HEK293 (cell line): ENCODE data around the gene CD3D.
"Not testable (repeated sequence)": the region's sequence is repeated elsewhere in the genome, so short reads cannot be mapped to it uniquely, and the experiment has no call there.

Experiments used
- CTCF ChIA-PET: fragments of 350-600 bp; formaldehyde crosslinking; extraction: SDS; loops from one replicate; lab custom pipeline; 2021; ENCODE audit warnings: antibody characterized with exemption; lab: Yijun Ruan, JAX
- POLR2A ChIA-PET: fragments of 300-600 bp; formaldehyde crosslinking; extraction: SDS; loops from one replicate; lab custom pipeline; 2020; ENCODE audit warnings: antibody characterized with exemption, inconsistent platforms; lab: Yijun Ruan, JAX
- H3K27ac ChIP-seq: fragments of 200-500 bp; sonication (Bioruptor generic); 2 replicates; pipeline ENCODE4 v1.5.1; 2014; ENCODE audit warnings: low read depth, low read length, control low read depth, inconsistent platforms; ENCODE audit errors: extremely low read depth
- H3K36me3 ChIP-seq, 2 experiments: fragments of 200-500 bp in 1 of 2; sonication (Bioruptor generic) in 1 of 2; 1 replicate in 1 of 2; 2 replicates in 1 of 2; pipeline ENCODE4 v1.5.1; 2014 to 2017; ENCODE audit warnings: inconsistent platforms in 2 of 2, low read length in 2 of 2; ENCODE audit not compliant: control insufficient read depth in 2 of 2, insufficient read depth in 1 of 2
- H3K4me1 ChIP-seq: fragments of 200-500 bp; sonication (Bioruptor generic); 2 replicates; pipeline ENCODE4 v1.5.1; 2014; ENCODE audit warnings: mild to moderate bottlenecking, low read length, inconsistent platforms; ENCODE audit not compliant: control insufficient read depth, insufficient read depth
- H3K4me3 ChIP-seq: 2 replicates; pipeline ENCODE4 v1.5.1; 2011; ENCODE audit warnings: low read depth, mild to moderate bottlenecking, control low read depth, low read length, moderate library complexity
- H3K9me3 ChIP-seq: fragments of 200-500 bp; sonication (Bioruptor generic); 2 replicates; pipeline ENCODE4 v1.5.1; 2014; ENCODE audit warnings: low read depth, low read length, inconsistent platforms; ENCODE audit not compliant: control insufficient read depth, insufficient read depth
- AEBP2 ChIP-seq: fragments of 450-650 bp; formaldehyde crosslinking; IDR thresholded peaks from 2 replicates; pipeline ENCODE4 v1.5.1; 2016; ENCODE audit warnings: missing biosample characterization, missing genetic modification characterization, borderline replicate concordance
- ELK4 ChIP-seq: IDR thresholded peaks from 2 replicates; pipeline ENCODE4 v1.6.1; 2011; ENCODE audit warnings: mild to moderate bottlenecking, low read depth, low read length, borderline replicate concordance
- GLIS2 ChIP-seq: fragments of 450-650 bp; formaldehyde crosslinking; IDR thresholded peaks from 2 replicates; pipeline ENCODE4 v1.5.1; 2016; ENCODE audit warnings: missing biosample characterization, missing genetic modification characterization
- MYNN ChIP-seq: fragments of 450-650 bp; formaldehyde crosslinking; IDR thresholded peaks from 2 replicates; pipeline ENCODE4 v1.5.1; 2016; ENCODE audit warnings: missing biosample characterization, missing genetic modification characterization, borderline replicate concordance
- MZF1 ChIP-seq: fragments of 450-650 bp; formaldehyde crosslinking; IDR thresholded peaks from 2 replicates; pipeline ENCODE4 v1.5.1; 2017; ENCODE audit warnings: missing biosample characterization, missing genetic modification characterization, borderline replicate concordance
- OVOL3 ChIP-seq: fragments of 450-650 bp; formaldehyde crosslinking; IDR thresholded peaks from 2 replicates; pipeline ENCODE4 v1.5.1; 2016; ENCODE audit warnings: missing biosample characterization, missing genetic modification characterization
- ZBTB6 ChIP-seq: fragments of 450-650 bp; formaldehyde crosslinking; IDR thresholded peaks from 2 replicates; pipeline ENCODE4 v1.5.1; 2017; ENCODE audit warnings: missing biosample characterization, missing genetic modification characterization
- ZIC2 ChIP-seq: fragments of 450-650 bp; formaldehyde crosslinking; IDR thresholded peaks from 2 replicates; pipeline ENCODE4 v1.5.1; 2016; ENCODE audit warnings: missing biosample characterization, missing genetic modification characterization
- ZNF133 ChIP-seq: fragments of 450-650 bp; formaldehyde crosslinking; IDR thresholded peaks from 2 replicates; pipeline ENCODE4 v1.5.1; 2016; ENCODE audit warnings: missing biosample characterization, missing genetic modification characterization
- ZNF146 ChIP-seq: fragments of 450-650 bp; formaldehyde crosslinking; IDR thresholded peaks from 2 replicates; pipeline ENCODE4 v1.5.1; 2016; ENCODE audit warnings: missing biosample characterization, missing genetic modification characterization
- ZNF175 ChIP-seq: fragments of 450-650 bp; formaldehyde crosslinking; IDR thresholded peaks from 2 replicates; pipeline ENCODE4 v1.5.1; 2016; ENCODE audit warnings: missing biosample characterization, missing genetic modification characterization
- ZNF341 ChIP-seq: fragments of 450-650 bp; formaldehyde crosslinking; IDR thresholded peaks from 2 replicates; pipeline ENCODE4; 2016; ENCODE audit warnings: low read depth, missing biosample characterization, missing genetic modification characterization
- ZNF37A ChIP-seq: fragments of 450-650 bp; IDR thresholded peaks from 2 replicates; pipeline ENCODE4 v1.5.1; 2018; ENCODE audit warnings: missing biosample characterization, missing genetic modification characterization
- ZNF426 ChIP-seq: fragments of 450-650 bp; formaldehyde crosslinking; IDR thresholded peaks from 2 replicates; pipeline ENCODE4 v1.5.1; 2017; ENCODE audit warnings: missing biosample characterization, missing genetic modification characterization, mild to moderate bottlenecking, inconsistent platforms, moderate library complexity
- ZNF561 ChIP-seq: fragments of 450-650 bp; IDR thresholded peaks from 2 replicates; pipeline ENCODE4 v1.5.1; 2018; ENCODE audit warnings: missing biosample characterization, missing genetic modification characterization, borderline replicate concordance
- ZNF571 ChIP-seq: fragments of 450-650 bp; formaldehyde crosslinking; IDR thresholded peaks from 2 replicates; pipeline ENCODE4 v1.5.0; 2017; ENCODE audit warnings: missing biosample characterization, missing genetic modification characterization
- ZNF621 ChIP-seq: fragments of 450-650 bp; formaldehyde crosslinking; IDR thresholded peaks from 2 replicates; pipeline ENCODE4 v1.5.1; 2017; ENCODE audit warnings: missing biosample characterization, missing genetic modification characterization
- ZNF623 ChIP-seq: fragments of 450-650 bp; formaldehyde crosslinking; IDR thresholded peaks from 2 replicates; pipeline ENCODE4 v1.5.1; 2016; ENCODE audit warnings: missing biosample characterization, missing genetic modification characterization
- ZNF707 ChIP-seq: fragments of 450-650 bp; formaldehyde crosslinking; IDR thresholded peaks from 2 replicates; pipeline ENCODE4 v1.5.1; 2016; ENCODE audit warnings: missing biosample characterization, missing genetic modification characterization
- ZSCAN18 ChIP-seq: fragments of 450-650 bp; formaldehyde crosslinking; IDR thresholded peaks from 2 replicates; pipeline ENCODE4 v1.5.1; 2016; ENCODE audit warnings: missing biosample characterization, missing genetic modification characterization

Gene CD3D

GRCh38 chr11:118310781-118311485 is 31.6 kb downstream of the CD3D start:
- peaks cover 3% of the 10 kb centered on the region; the same call in 1 of the 2 replicates for H3K4me1 ChIP-seq
- CTCF ChIA-PET, result interaction anchor here (0.7 to 1.4 kb wide), 6 partner anchors 9 to 174 kb away, joined by 3 to 5 read pairs (median 4); no protein-coding TSS in a partner anchor
- POLR2A ChIA-PET, result no interaction called here

GRCh38 chr11:118310271-118310670 is 32.2 kb downstream of the CD3D start:
- no peaks in the 10 kb centered on the region for H3K9me3 ChIP-seq
- CTCF ChIA-PET, result interaction anchor here (1.4 to 1.6 kb wide), 2 partner anchors 8 to 14 kb away, joined by 4 to 5 read pairs; no protein-coding TSS in a partner anchor
- H3K27ac ChIP-seq, result no peak overlapping the region
- H3K4me1 ChIP-seq, result no peaks in the 10 kb centered on the region
- TF ChIP-seq ZNF146, result peak; percentile 90
- no peak for TF ChIP-seq ELK4
- POLR2A ChIA-PET, result interaction anchor here (0.6 kb wide), 1 partner anchor 25 kb away, joined by 5 read pairs; no protein-coding TSS in a partner anchor
- H3K36me3 ChIP-seq, result no peaks in the 10 kb centered on the region
- H3K4me3 ChIP-seq, result no peak overlapping the region

More at GRCh38 chr11:118310781-118311485, 31.6 kb downstream of the CD3D start:
- H3K27ac ChIP-seq, result no peak overlapping the region
- TF ChIP-seq AEBP2 (tag by site-specific recombination), result no peak
- TF ChIP-seq ZNF341 (tag by site-specific recombination), result no peak
- TF ChIP-seq ZNF175 (tag by site-specific recombination), result no peak
- TF ChIP-seq ZNF571 (tag by site-specific recombination), result no peak
- no peak for TF ChIP-seq ZNF37A (tag by site-specific recombination)
- TF ChIP-seq, all 188 proteins: peak for 0
- H3K36me3 ChIP-seq, result no peaks in the 10 kb centered on the region
- no peaks in the 10 kb centered on the region for H3K9me3 ChIP-seq
- no peak overlapping the region for H3K4me3 ChIP-seq

GRCh38 chr11:118308995-118309528 is 33.4 kb downstream of the CD3D start:
- H3K9me3 ChIP-seq, H3K4me3 ChIP-seq, H3K36me3 ChIP-seq, POLR2A ChIA-PET, H3K27ac ChIP-seq, H3K4me1 ChIP-seq: not testable (repeated sequence)
- CTCF ChIA-PET, result interaction anchor here (0.7 to 1.6 kb wide), 4 partner anchors 13 to 138 kb away, joined by 3 to 6 read pairs (median 4); no protein-coding TSS in a partner anchor

- Histone ChIP-seq H3K9me3 (no peaks in the 10 kb centered on the region), H3K27ac (no peak overlapping the region), H3K4me1 (no peaks in the 10 kb centered on the region), H3K4me3 (no peak overlapping the region), H3K36me3 (no peaks in the 10 kb centered on the region)
- CTCF ChIA-PET, result interaction anchor here (1.3 kb wide), 1 partner anchor 11 kb away, joined by 6 read pairs; no protein-coding TSS in a partner anchor
- POLR2A ChIA-PET, result no interaction called here
- no peak for TF ChIP-seq ZNF426 (tag by site-specific recombination)
- no peak for TF ChIP-seq MZF1 (tag by site-specific recombination)
- no peak for TF ChIP-seq GLIS2 (tag by site-specific recombination)
- TF ChIP-seq OVOL3 (tag by site-specific recombination), result no peak
- TF ChIP-seq ZIC2, result no peak
- no peak for TF ChIP-seq MYNN (tag by site-specific recombination)
- TF ChIP-seq ZNF133 (tag by site-specific recombination), result no peak
- no peak for TF ChIP-seq ZNF707 (tag by site-specific recombination)
- no peak for TF ChIP-seq ZSCAN18 (tag by site-specific recombination)
- no peak for TF ChIP-seq ZNF621 (tag by site-specific recombination)
- no peak for TF ChIP-seq ZBTB6 (tag by site-specific recombination)
- no peak for TF ChIP-seq ZNF561
- TF ChIP-seq ZNF623 (tag by site-specific recombination), result no peak
Measured at GRCh38 chr11:118306556-118306955, 35.9 kb downstream of the CD3D start.
